IMR-90 (cell line): ENCODE results near the gene HNMT. TPM values are rescaled to one million over a fixed set of nuclear protein-coding genes. Genes with fewer than 3 reads are reported as not detected.

Source experiments
- ATAC-seq: fragments of 200-7000 bp; cut with Tn5 transposase; 2 replicates; pipeline ENCODE4 v1.9.1; 2020; ENCODE audit warnings: low read depth, mild to moderate bottlenecking, moderate library complexity
- BruUV-seq: library from RNA; stranded (reverse); fragments of 400-500 nt; replicated peaks from 2 replicates; lab custom pipeline; 2021; lab: Mats Ljungman, UMichigan
- CTCF ChIA-PET: fragments of 300-600 bp; formaldehyde crosslinking; extraction: SDS; loops from one replicate; lab custom pipeline; 2021; ENCODE audit warnings: antibody characterized with exemption; lab: Yijun Ruan, JAX
- POLR2A ChIA-PET: fragments of 300-600 bp; sonication (Branson Sonifier 250); formaldehyde crosslinking; loops from one replicate; lab custom pipeline; 2022; ENCODE audit warnings: antibody characterized with exemption; ENCODE audit not compliant: unreplicated experiment; lab: Charles Lee
- DNase-seq: peaks from one replicate; pipeline ENCODE4 v3.0.0; 2013
- H2AFZ ChIP-seq: replicated peaks from 2 replicates; pipeline ENCODE3; 2013; ENCODE audit warnings: low read length, mild to moderate bottlenecking; ENCODE audit not compliant: poor library complexity
- H2AK5ac ChIP-seq: 2 replicates; pipeline ENCODE4 v1.6.1; 2013; ENCODE audit warnings: low read depth, low read length, inconsistent platforms
- H2AK9ac ChIP-seq: replicated peaks from 2 replicates; pipeline ENCODE3; 2013; ENCODE audit warnings: mild to moderate bottlenecking, low read depth, low read length, moderate library complexity; ENCODE audit not compliant: poor library complexity
- H2BK120ac ChIP-seq: 2 replicates; pipeline ENCODE4 v1.6.1; 2013; ENCODE audit warnings: low read depth, low read length, inconsistent platforms
- H2BK15ac ChIP-seq: 3 replicates; pipeline ENCODE4 v1.6.1; 2013; ENCODE audit warnings: low read depth, low read length, inconsistent platforms
- H2BK20ac ChIP-seq: 2 replicates; pipeline ENCODE4 v1.6.1; 2013; ENCODE audit warnings: low read depth, mild to moderate bottlenecking, inconsistent platforms, low read length, moderate library complexity
- H2BK5ac ChIP-seq: 2 replicates; pipeline ENCODE4 v1.6.1; 2013; ENCODE audit warnings: mild to moderate bottlenecking, low read depth, low read length, inconsistent platforms; ENCODE audit not compliant: poor library complexity, severe bottlenecking
- H3K14ac ChIP-seq: replicated peaks from 2 replicates; pipeline ENCODE4 v1.6.1; 2013; ENCODE audit warnings: low read depth, low read length, inconsistent platforms
- H3K18ac ChIP-seq: 2 replicates; pipeline ENCODE4 v1.6.1; 2013; ENCODE audit warnings: low read depth, low read length, control low read depth
- H3K23ac ChIP-seq: 2 replicates; pipeline ENCODE4 v1.6.1; 2013; ENCODE audit warnings: low read depth, low read length, inconsistent platforms
- H3K27ac ChIP-seq: 2 replicates; pipeline ENCODE4 v1.5.1; 2013; ENCODE audit warnings: mild to moderate bottlenecking, control low read depth, low read length; ENCODE audit not compliant: insufficient read depth
- H3K27me3 ChIP-seq: 2 replicates; pipeline ENCODE4 v1.6.1; 2013; ENCODE audit warnings: low read length; ENCODE audit not compliant: control insufficient read depth, insufficient read depth
- H3K36me3 ChIP-seq: 2 replicates; pipeline ENCODE4 v1.6.1; 2013; ENCODE audit warnings: low read length, mixed read lengths; ENCODE audit not compliant: control insufficient read depth, insufficient read depth
- H3K4ac ChIP-seq: 2 replicates; pipeline ENCODE4 v1.6.1; 2013; ENCODE audit warnings: low read depth, low read length, inconsistent platforms
- H3K4me1 ChIP-seq: 2 replicates; pipeline ENCODE4 v1.6.1; 2013; ENCODE audit warnings: low read length, mixed read lengths; ENCODE audit not compliant: control insufficient read depth, insufficient read depth
- H3K4me2 ChIP-seq: 2 replicates; pipeline ENCODE4 v1.6.1; 2013; ENCODE audit warnings: low read depth, mild to moderate bottlenecking, control low read depth, low read length, moderate library complexity
- H3K4me3 ChIP-seq: 2 replicates; pipeline ENCODE4 v1.5.1; 2013; ENCODE audit warnings: low read depth, mild to moderate bottlenecking, control low read depth, low read length, moderate library complexity; ENCODE audit not compliant: insufficient read depth
- H3K56ac ChIP-seq: 2 replicates; pipeline ENCODE4 v1.6.1; 2013; ENCODE audit warnings: low read length, inconsistent platforms; ENCODE audit not compliant: insufficient read depth; ENCODE audit errors: extremely low read depth
- H3K79me1 ChIP-seq, 2 experiments: 2 replicates each; pipeline ENCODE4 v1.6.1; 2013; ENCODE audit warnings: low read length in 2 of 2, inconsistent platforms in 1 of 2, low read depth in 1 of 2
- H3K9ac ChIP-seq: 2 replicates; pipeline ENCODE4 v1.6.1; 2013; ENCODE audit warnings: low read depth, low read length, control low read depth
- H3K9me1 ChIP-seq: 2 replicates; pipeline ENCODE4 v1.6.1; 2013; ENCODE audit warnings: low read length, inconsistent platforms; ENCODE audit not compliant: insufficient read depth
- H3K9me3 ChIP-seq: 2 replicates; pipeline ENCODE4 v1.6.1; 2013; ENCODE audit warnings: low read length; ENCODE audit not compliant: control insufficient read depth, insufficient read depth
- H4K20me1 ChIP-seq: 2 replicates; pipeline ENCODE4 v1.6.1; 2013; ENCODE audit warnings: low read length, inconsistent platforms; ENCODE audit not compliant: insufficient read depth
- H4K5ac ChIP-seq: 2 replicates; pipeline ENCODE4 v1.6.1; 2013; ENCODE audit warnings: mild to moderate bottlenecking, low read depth, low read length, control low read depth
- H4K8ac ChIP-seq, 2 experiments: 2 replicates each; pipeline ENCODE4 v1.6.1; 2013; ENCODE audit warnings: low read depth in 2 of 2, low read length in 2 of 2, control low read depth in 1 of 2, inconsistent platforms in 1 of 2
- H4K91ac ChIP-seq: 2 replicates; pipeline ENCODE4 v1.6.1; 2013; ENCODE audit warnings: low read depth, low read length, inconsistent platforms; ENCODE audit not compliant: insufficient read depth
- CEBPB ChIP-seq: IDR thresholded peaks from 2 replicates; pipeline ENCODE4 v1.6.1; 2012; ENCODE audit warnings: low read depth, low read length, improper control_type of control experiment
- MAZ ChIP-seq: IDR thresholded peaks from 2 replicates; pipeline ENCODE4 v1.6.1; 2012; ENCODE audit warnings: low read depth, mild to moderate bottlenecking, low read length, improper control_type of control experiment, moderate library complexity, borderline replicate concordance
- POLR2A ChIP-seq: IDR thresholded peaks from 2 replicates; pipeline ENCODE4 v1.6.1; 2012; ENCODE audit warnings: mild to moderate bottlenecking, low read depth, low read length
- RCOR1 ChIP-seq: IDR thresholded peaks from 2 replicates; pipeline ENCODE4 v1.6.1; 2012; ENCODE audit warnings: mild to moderate bottlenecking, low read length, improper control_type of control experiment; ENCODE audit not compliant: insufficient replicate concordance
- RFX5 ChIP-seq: IDR thresholded peaks from 2 replicates; pipeline ENCODE4 v1.8.0; 2012; ENCODE audit warnings: low read depth, mild to moderate bottlenecking, low read length, moderate library complexity
- SMC3 ChIP-seq: fragments of 150-350 bp; IDR thresholded peaks from 2 replicates; pipeline ENCODE4 v1.6.1; 2016; ENCODE audit warnings: low read depth, mild to moderate bottlenecking, antibody characterized with exemption, low read length, moderate library complexity
- dilution Hi-C: fragments of 300-500 bp; cut with HindIII; formaldehyde crosslinking; loops from one replicate; pipeline ENCODE4 v1.14.3; 2018; ENCODE audit warnings: low sequenced_read_pairs; ENCODE audit not compliant: unreplicated experiment
- in situ Hi-C: fragments of 300-500 bp; cut with MboI; formaldehyde crosslinking; loops from 3 replicates; pipeline ENCODE4 v1.14.3; 2019; ENCODE audit warnings: low sequenced_read_pairs, inconsistent platforms, mixed read lengths
- intact Hi-C: fragments of 100-400 bp; cut with micrococcal nuclease; formaldehyde crosslinking; loops from 2 replicates; pipeline ENCODE4 v1.10.0; 2022
- polyA plus RNA-seq, 3 experiments: library from polyadenylated mRNA; depleted of rRNA; stranded (reverse); fragments of >200 nt; gene quantifications; 2 replicates each; pipeline ENCODE4 v1.2.3, GENCODE V29; 2012; ENCODE audit warnings: low replicate concordance in 1 of 3
- total RNA-seq: library from RNA; depleted of rRNA; stranded (reverse); fragments of >200 nt; gene quantifications from 2 replicates; pipeline ENCODE4 v1.2.3, GENCODE V29; 2012

The HNMT gene
- total and polyA plus RNA-seq, 2 of the 4 experiments (the other 2 are of a cell fraction) = 6.4 to 14.2 TPM

DNA sequence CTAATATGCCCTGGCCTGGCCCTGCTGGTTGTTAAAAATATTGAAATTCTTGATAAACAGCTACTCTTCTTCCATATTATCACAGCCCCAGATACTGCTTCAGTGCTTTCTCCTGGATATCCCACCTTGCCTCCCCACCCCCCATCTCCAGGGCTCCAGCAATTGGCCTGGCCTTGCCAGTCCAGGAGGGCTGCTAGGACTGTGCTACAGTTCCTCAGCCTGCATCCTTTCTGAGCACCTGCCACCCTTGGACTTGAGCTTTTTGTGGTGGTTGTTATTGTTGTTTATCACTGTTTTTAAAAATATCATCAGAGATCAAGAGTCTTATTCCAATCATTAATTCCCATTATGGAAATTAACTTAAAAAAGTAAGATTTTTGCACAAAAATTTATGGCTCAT is 13.5 kb downstream of the HNMT start:
- Histone ChIP-seq H3K23ac (no peak overlapping the region), H2AFZ (no peak overlapping the region), H3K9me3 (no peaks in the 10 kb centered on the region), H2AK9ac (no peak overlapping the region), H3K4me1 (no peaks in the 10 kb centered on the region), H2BK15ac (no peak overlapping the region), H3K27ac (no peak overlapping the region), H3K9me1 (no peaks in the 10 kb centered on the region), H3K18ac (no peak overlapping the region), H3K4me3 (no peak overlapping the region), H4K5ac (no peak overlapping the region), H2BK5ac (no peak overlapping the region), H3K14ac (no peak overlapping the region), H3K9ac (no peak overlapping the region), H4K20me1 (no peaks in the 10 kb centered on the region), H3K4ac (no peak overlapping the region), H4K91ac (no peak overlapping the region), H2BK120ac (no peak overlapping the region), H4K8ac (no peak overlapping the region), H3K4me2 (no peak overlapping the region), H3K56ac (no peak overlapping the region), H3K36me3 (no peaks in the 10 kb centered on the region), H2AK5ac (no peak overlapping the region), H2BK20ac (no peak overlapping the region), H3K27me3 (no peaks in the 10 kb centered on the region), H3K79me1 (no peaks in the 10 kb centered on the region)
- BruUV-seq = no TSS peak
- ATAC-seq = no peak
- in situ Hi-C loops = no loop called here
- intact Hi-C loops = no loop called here
- ChIA-PET POLR2A (no interaction called here), CTCF (interaction anchor here (0.6 kb wide), 1 partner anchor 19 kb away, joined by 5 read pairs; no protein-coding TSS in a partner anchor)
- dilution Hi-C loops = no loop called here
- DNase-seq = no peak
- TF ChIP-seq POLR2A = no peak
- TF ChIP-seq RCOR1 = no peak
- no peak for TF ChIP-seq RFX5
- no peak for TF ChIP-seq SMC3
- TF ChIP-seq MAZ = no peak
- no peak for TF ChIP-seq CEBPB
